HAP-1 (cell line): Measurements from ENCODE around the gene SRSF5.

Source experiments
- DNase-seq, 2 experiments: peaks; one replicate each; pipeline ENCODE4 v3.0.0-alpha.2; 2016 to 2020; ENCODE audit warnings: low spot score in 2 of 2
- H3K27me3 ChIP-seq: fragments of 250-450 bp; sonication (Bioruptor Pico); 2 replicates; pipeline ENCODE4 v1.5.1; 2020; ENCODE audit warnings: low read depth, mild to moderate bottlenecking, moderate library complexity
- H3K36me3 ChIP-seq: fragments of 250-450 bp; sonication (Bioruptor Pico); replicated peaks from 2 replicates; pipeline ENCODE4 v1.5.1; 2020; ENCODE audit warnings: mild to moderate bottlenecking
- H3K4me1 ChIP-seq: fragments of 250-450 bp; sonication (Bioruptor Pico); 2 replicates; pipeline ENCODE4 v1.5.1; 2020; ENCODE audit warnings: mild to moderate bottlenecking
- H3K4me3 ChIP-seq: fragments of 250-450 bp; sonication (Bioruptor Pico); 2 replicates; pipeline ENCODE4 v1.5.1; 2020; ENCODE audit warnings: mild to moderate bottlenecking, moderate library complexity
- H3K9me3 ChIP-seq: fragments of 250-450 bp; sonication (Bioruptor Pico); 2 replicates; pipeline ENCODE4 v1.5.1; 2020; ENCODE audit warnings: mild to moderate bottlenecking, moderate library complexity
- in situ Hi-C: fragments of 300-500 bp; cut with MboI; formaldehyde crosslinking; loops from 3 replicates; pipeline ENCODE4 v1.14.3; 2020; ENCODE audit warnings: low sequenced_read_pairs, inconsistent platforms, mixed read lengths

Gene SRSF5

DNA sequence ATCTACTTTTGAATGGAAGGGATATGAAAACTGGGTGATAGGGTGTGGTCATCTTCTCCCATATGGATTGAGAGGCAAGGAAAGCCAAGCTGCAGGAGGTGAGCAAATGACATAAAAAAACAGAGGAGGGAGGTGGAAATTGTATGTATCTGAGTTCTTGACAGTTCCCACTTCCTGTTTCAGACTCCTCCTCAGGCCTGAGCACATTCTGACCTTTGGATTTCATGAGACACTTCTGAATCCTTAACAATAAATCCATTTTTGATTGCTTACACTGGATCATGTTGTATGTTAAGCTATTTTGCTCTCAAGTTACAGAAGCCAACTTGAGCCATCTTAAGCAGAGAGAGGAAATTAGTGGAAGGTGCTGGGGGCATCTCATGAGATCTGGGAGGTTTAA, 11.6 kb upstream of the SRSF5 start:
- Histone ChIP-seq H3K4me3 (no peak overlapping the region), H3K9me3 (no peaks in the 10 kb centered on the region), H3K4me1 (no peaks in the 10 kb centered on the region), H3K27me3 (no peaks in the 10 kb centered on the region), H3K36me3 (no peaks in the 10 kb centered on the region)
- in situ Hi-C loops: no loop called here
- no peak for DNase-seq

DNA sequence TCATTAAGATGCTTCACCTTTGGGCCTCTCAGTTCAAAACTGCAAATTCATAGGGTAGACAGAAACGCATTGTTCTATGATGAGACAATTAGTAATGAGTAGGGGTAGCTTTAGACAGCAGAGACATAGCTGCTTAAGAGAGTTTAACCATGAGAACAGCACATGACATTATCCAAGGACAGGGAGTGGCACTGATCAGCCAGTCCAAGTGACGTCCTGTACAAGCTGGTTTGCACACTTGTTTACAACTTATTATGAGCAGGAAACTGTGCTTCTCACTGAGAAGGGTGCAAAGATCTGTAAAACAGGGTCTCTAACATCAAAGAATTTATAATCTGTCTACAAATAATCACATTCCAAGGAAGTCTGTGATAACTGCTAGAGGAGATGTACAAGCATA, 11.2 kb upstream of the SRSF5 start:
- H3K36me3 ChIP-seq: no peaks in the 10 kb centered on the region
- no peaks in the 10 kb centered on the region for H3K9me3 ChIP-seq
- in situ Hi-C loops: no loop called here
- H3K4me1 ChIP-seq: no peaks in the 10 kb centered on the region
- DNase-seq: no peak
- no peak overlapping the region for H3K4me3 ChIP-seq
- H3K27me3 ChIP-seq: no peaks in the 10 kb centered on the region

GRCh38 chr14:69756298-69756697, 10.6 kb upstream of the SRSF5 start:
- no peaks in the 10 kb centered on the region for H3K9me3 ChIP-seq
- no peaks in the 10 kb centered on the region for H3K36me3 ChIP-seq
- no peaks in the 10 kb centered on the region for H3K4me1 ChIP-seq
- H3K27me3 ChIP-seq: no peaks in the 10 kb centered on the region
- in situ Hi-C loops: no loop called here
- DNase-seq: no peak
- no peak overlapping the region for H3K4me3 ChIP-seq

- in situ Hi-C loops: no loop called here
- Histone ChIP-seq H3K27me3 (no peaks in the 10 kb centered on the region), H3K9me3 (no peaks in the 10 kb centered on the region), H3K4me1 (no peaks in the 10 kb centered on the region), H3K4me3 (no peak overlapping the region), H3K36me3 (no peaks in the 10 kb centered on the region)
- DNase-seq: no peak
Observed at GRCh38 chr14:69760810-69761209, 6.1 kb upstream of the SRSF5 start.

DNA sequence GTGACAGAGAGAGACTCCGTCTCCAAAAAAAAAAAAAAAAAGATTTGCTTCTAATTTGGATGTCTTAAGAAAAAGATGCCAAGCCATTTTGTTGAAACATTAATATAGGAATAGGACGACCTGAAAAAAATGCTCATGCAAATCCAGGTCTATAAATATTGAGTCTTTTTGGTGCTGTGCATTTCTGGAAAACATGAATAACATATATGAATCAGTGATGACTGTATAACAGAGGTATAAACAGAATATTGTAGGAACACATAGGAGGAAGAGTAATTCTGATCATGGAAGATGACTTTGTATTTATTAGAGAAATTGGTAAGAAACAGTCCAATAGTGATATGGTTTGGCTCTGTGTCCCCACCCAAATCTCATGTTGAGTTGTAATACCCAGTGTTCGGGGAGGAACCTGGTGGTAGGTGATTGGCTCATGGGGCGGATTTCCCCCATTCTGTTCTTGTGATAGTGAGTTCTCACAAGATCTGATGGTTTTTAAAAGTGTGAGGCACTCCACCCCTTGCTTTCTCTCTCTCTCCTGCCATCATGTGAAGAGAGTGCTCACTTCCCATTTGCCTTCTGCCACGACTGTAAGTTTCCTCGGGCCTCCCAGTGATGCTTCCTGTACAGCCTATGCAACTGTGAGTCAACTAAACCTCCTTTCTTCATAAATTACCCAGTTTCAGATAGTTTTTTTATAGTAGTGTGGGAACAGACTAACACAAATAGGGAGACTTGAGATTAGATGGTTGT, 3.0 kb upstream of the SRSF5 start:
- Histone ChIP-seq H3K9me3 (no peaks in the 10 kb centered on the region), H3K4me1 (peaks cover 3% of the 10 kb centered on the region), H3K27me3 (no peaks in the 10 kb centered on the region), H3K4me3 (no peak overlapping the region), H3K36me3 (peaks cover 18% of the 10 kb centered on the region)
- DNase-seq: no peak
- in situ Hi-C loops: no loop called here

DNA sequence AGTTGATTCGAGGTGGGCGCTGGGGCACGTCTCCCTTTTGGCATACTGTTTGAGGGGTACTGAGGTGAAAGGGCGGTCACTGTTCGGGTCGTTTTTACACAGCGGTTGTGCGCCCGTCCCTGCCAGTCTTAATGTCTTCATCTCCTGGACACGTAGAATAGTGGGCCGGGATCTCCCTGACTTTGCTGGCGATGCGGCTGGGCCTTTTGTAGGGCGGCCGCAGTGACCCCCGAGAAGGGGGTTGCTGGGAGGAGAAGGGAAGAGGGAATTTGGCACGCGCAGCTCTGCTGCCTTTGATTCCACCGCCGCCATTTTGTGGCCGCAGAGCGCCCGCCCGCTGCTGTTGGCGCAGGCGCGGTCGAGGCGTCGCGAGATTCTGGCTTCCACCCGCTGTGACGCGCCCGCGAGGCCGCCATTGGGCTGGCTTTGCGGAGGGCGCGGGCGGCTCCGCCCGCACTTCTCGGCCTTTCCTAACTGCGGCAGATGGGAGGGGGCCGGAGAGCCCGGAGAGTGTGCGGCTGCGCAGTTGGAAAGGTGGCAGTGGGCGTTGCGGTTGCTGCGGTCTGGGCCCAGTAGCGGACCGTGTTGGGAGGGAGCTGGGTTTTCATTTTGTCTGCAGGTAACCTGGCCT, 542 bp downstream of the SRSF5 start:
- Histone ChIP-seq H3K4me3 (peak overlapping the region; percentile 99), H3K9me3 (no peaks in the 10 kb centered on the region), H3K4me1 (peaks cover 3% of the 10 kb centered on the region), H3K36me3 (peaks cover 53% of the 10 kb centered on the region), H3K27me3 (no peaks in the 10 kb centered on the region)
- in situ Hi-C loops: no loop called here
- peak; percentile 82 to 92 for DNase-seq

DNA sequence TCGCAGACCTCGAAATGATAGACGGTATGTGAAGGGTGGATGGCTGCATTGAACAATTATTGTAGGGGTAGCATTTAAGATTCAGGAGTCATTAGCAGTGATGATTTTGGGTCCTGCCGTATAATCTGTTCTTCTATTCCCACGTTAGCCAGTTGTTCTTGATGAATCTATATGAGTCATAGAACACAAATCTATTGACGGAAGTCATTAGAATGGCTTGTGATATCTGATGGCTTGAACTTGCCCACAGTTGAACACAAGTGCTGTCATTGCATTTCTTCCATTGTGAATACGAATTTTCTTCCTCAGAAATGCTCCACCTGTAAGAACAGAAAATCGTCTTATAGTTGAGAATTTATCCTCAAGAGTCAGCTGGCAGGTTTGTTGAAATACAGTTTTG, 1.9 kb downstream of the SRSF5 start:
- Histone ChIP-seq H3K4me3 (no peak overlapping the region), H3K36me3 (peaks cover 66% of the 10 kb centered on the region), H3K4me1 (peaks cover 3% of the 10 kb centered on the region), H3K27me3 (no peaks in the 10 kb centered on the region), H3K9me3 (no peaks in the 10 kb centered on the region)
- DNase-seq: no peak
- in situ Hi-C loops: no loop called here

GRCh38 chr14:69769623-69770022, 2.7 kb downstream of the SRSF5 start:
- no peak overlapping the region for H3K4me3 ChIP-seq
- peaks cover 72% of the 10 kb centered on the region for H3K36me3 ChIP-seq
- DNase-seq: no peak
- in situ Hi-C loops: no loop called here
- no peaks in the 10 kb centered on the region for H3K9me3 ChIP-seq
- peaks cover 3% of the 10 kb centered on the region for H3K4me1 ChIP-seq
- no peaks in the 10 kb centered on the region for H3K27me3 ChIP-seq

DNA sequence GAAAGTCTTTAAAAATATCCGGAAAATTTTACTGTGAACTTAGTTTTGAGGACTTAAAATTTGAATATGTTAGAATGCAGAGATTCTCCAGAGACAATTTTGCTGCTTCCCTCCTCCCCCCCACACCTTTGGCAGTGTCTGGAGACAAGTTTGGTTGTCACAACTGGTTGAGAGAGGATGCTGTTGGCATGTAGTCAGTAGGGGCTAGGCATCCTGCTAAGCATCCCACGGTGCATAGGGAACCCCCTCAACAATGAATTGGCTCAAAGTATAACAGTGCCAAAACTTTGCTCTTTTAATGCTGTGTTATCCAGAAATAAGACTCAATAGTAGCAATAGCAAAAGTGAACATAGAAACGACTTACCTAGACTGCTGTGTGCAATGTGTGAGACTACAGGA, 3.6 kb downstream of the SRSF5 start:
- Histone ChIP-seq H3K9me3 (no peaks in the 10 kb centered on the region), H3K4me3 (no peak overlapping the region), H3K36me3 (peaks cover 80% of the 10 kb centered on the region), H3K4me1 (peaks cover 3% of the 10 kb centered on the region), H3K27me3 (no peaks in the 10 kb centered on the region)
- in situ Hi-C loops: no loop called here
- no peak for DNase-seq

DNA sequence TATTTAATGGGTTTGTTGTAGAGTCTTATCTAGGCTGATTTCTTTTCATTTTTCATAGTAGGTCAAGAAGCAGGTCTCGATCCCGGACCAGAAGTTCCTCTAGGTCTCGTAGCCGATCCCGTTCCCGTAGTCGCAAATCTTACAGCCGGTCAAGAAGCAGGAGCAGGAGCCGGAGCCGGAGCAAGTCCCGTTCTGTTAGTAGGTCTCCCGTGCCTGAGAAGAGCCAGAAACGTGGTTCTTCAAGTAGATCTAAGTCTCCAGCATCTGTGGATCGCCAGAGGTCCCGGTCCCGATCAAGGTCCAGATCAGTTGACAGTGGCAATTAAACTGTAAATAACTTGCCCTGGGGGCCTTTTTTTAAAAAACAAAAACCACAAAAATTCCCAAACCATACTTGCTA, 4.2 kb downstream of the SRSF5 start:
- H3K4me1 ChIP-seq: peaks cover 3% of the 10 kb centered on the region
- no peak for DNase-seq
- H3K36me3 ChIP-seq: peaks cover 85% of the 10 kb centered on the region
- no peak overlapping the region for H3K4me3 ChIP-seq
- in situ Hi-C loops: no loop called here
- no peaks in the 10 kb centered on the region for H3K9me3 ChIP-seq
- H3K27me3 ChIP-seq: no peaks in the 10 kb centered on the region

DNA sequence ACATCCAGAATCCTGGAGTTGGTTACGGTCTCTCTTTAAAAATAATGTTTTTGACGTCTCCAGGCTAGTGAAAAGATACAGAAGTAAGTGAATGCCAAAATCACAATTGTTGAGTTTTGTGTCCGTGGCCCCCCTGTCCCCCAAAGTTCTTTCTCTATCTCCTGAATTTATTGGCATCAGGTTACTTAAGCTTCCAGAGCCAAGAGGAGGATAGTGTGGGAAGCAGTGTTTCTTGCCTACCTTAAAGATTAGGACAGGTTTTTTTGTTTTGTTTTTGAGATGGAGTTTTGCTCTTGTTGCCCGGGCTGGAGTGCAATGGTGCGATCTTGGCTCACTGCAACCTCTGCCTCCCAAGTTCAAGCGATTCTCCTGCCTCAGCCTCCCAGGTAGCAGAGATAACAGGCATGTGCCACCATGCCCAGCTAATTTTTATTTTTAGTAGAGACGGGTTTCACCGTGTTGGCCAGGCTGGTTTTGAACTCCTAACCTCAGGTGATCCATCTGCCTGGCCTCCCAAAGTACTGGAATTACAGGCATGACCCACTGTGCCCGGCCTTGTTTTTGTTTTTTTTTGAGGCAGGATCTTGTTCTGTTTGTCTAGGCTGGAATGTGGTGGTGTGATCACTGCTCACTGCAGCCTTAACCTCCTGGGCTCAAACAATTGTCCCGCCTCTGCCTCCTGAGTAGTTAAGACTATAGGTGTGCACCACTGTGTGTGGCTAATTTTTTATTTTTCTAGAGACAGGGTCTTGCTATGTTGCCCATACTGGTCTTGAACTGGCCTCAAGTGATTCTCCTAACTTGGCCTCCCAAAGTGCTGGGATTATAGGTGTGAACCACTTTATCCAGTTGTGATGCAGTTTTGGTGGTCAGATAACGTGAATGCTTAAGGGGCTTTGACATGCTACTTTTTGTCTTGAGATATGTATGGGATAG, 5.4 kb downstream of the SRSF5 start:
- H3K4me1 ChIP-seq: no peaks in the 10 kb centered on the region; the same call in 1 of the 2 replicates
- no peak overlapping the region for H3K4me3 ChIP-seq
- DNase-seq: no peak
- no peaks in the 10 kb centered on the region for H3K27me3 ChIP-seq
- in situ Hi-C loops: no loop called here
- peaks cover 91% of the 10 kb centered on the region for H3K36me3 ChIP-seq
- no peaks in the 10 kb centered on the region for H3K9me3 ChIP-seq

GRCh38 chr14:69773571-69774276, 6.8 kb downstream of the SRSF5 start:
- H3K36me3 ChIP-seq: peaks cover 88% of the 10 kb centered on the region
- no peaks in the 10 kb centered on the region for H3K4me1 ChIP-seq
- in situ Hi-C loops: no loop called here
- no peak for DNase-seq
- H3K4me3 ChIP-seq: no peak overlapping the region
- no peaks in the 10 kb centered on the region for H3K27me3 ChIP-seq
- no peaks in the 10 kb centered on the region for H3K9me3 ChIP-seq

- Histone ChIP-seq H3K27me3 (no peaks in the 10 kb centered on the region), H3K4me3 (no peak overlapping the region), H3K4me1 (no peaks in the 10 kb centered on the region), H3K9me3 (no peaks in the 10 kb centered on the region), H3K36me3 (peaks cover 82% of the 10 kb centered on the region)
- no peak for DNase-seq
- in situ Hi-C loops: no loop called here
Observed at GRCh38 chr14:69775012-69775411, 8.1 kb downstream of the SRSF5 start.
